GM12878 (cell line): ENCODE data around the gene CCDC149.

Experiments used
- ELK1 ChIP-seq: IDR thresholded peaks from 2 replicates; pipeline ENCODE4 v1.6.1; 2012; ENCODE audit warnings: low read depth, low read length, improper control_type of control experiment
- EP300 ChIP-seq, 2 experiments: fragments of 150-350 bp in 1 of 2; IDR thresholded peaks; 2 replicates each; pipeline ENCODE4 v1.6.1; 2011 to 2012; ENCODE audit warnings: low read depth in 2 of 2, low read length in 2 of 2, borderline replicate concordance in 1 of 2, improper control_type of control experiment in 1 of 2, inconsistent platforms in 1 of 2; ENCODE audit not compliant: control insufficient read depth in 1 of 2
- EZH2 ChIP-seq: IDR thresholded peaks from 2 replicates; pipeline ENCODE4 v1.6.1; 2012; ENCODE audit warnings: low read depth, mild to moderate bottlenecking, control low read depth, inconsistent platforms, low read length, borderline replicate concordance; ENCODE audit not compliant: control insufficient read depth
- FOS ChIP-seq: IDR thresholded peaks from 3 replicates; pipeline ENCODE4 v1.6.1; 2011; ENCODE audit warnings: borderline replicate concordance; ENCODE audit not compliant: insufficient read length; ENCODE audit errors: extremely low read depth
- GABPA ChIP-seq: IDR thresholded peaks from 2 replicates; pipeline ENCODE4 v1.6.1; 2014; ENCODE audit warnings: antibody characterized with exemption, low read depth, mild to moderate bottlenecking, inconsistent platforms
- POLR2AphosphoS2 ChIP-seq: IDR thresholded peaks from 2 replicates; pipeline ENCODE4 v1.6.1; 2011; ENCODE audit warnings: low read depth, mild to moderate bottlenecking, low read length, improper control_type of control experiment, moderate library complexity
- RCOR1 ChIP-seq: conservative IDR thresholded peaks from 2 replicates; pipeline ENCODE4 v1.6.1; 2012; ENCODE audit warnings: low read depth, low read length, improper control_type of control experiment
- TF ChIP-seq, protein P1 (sequence below): fragments of 450-650 bp; IDR thresholded peaks from 2 replicates; pipeline ENCODE4 v1.6.1; 2017; ENCODE audit warnings: antibody characterized with exemption, mild to moderate bottlenecking, moderate library complexity
- TF ChIP-seq, protein P2 (sequence below): IDR thresholded peaks from 2 replicates; pipeline ENCODE4 v1.6.1; 2011; ENCODE audit warnings: low read depth, low read length, improper control_type of control experiment, borderline replicate concordance
- TF ChIP-seq, protein P3 (sequence below): IDR thresholded peaks from 2 replicates; pipeline ENCODE4 v1.6.1; 2011; ENCODE audit warnings: mild to moderate bottlenecking, low read depth, low read length, moderate library complexity; ENCODE audit not compliant: insufficient replicate concordance

DNA sequence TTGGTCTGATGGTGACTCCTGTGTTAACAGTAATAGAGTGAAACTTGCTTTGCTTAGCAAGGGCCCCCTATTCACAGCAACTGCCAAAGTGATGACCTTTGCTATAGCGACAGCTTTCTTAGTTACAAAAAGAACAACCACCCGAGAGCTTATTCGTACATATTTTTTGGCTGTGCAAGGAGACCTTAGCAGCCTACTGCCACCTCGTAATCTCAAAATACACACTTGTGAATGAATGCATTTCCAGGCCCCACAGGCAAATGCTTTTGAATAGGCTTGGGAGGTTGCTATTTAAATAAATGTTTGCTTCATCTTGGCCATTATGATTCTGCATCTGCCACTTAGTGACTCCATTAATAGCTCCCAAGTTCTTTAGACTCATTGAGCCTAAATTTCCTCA, 47.4 kb downstream of the CCDC149 start:
- TF ChIP-seq EP300 (IDR thresholded peaks at IDR 0.05; ENCODE audit: borderline replicate concordance in 1 of 2, control insufficient read depth in 1 of 2, low read depth in 2 of 2, low read length in 2 of 2) = no peak
- TF ChIP-seq, protein P1, sequence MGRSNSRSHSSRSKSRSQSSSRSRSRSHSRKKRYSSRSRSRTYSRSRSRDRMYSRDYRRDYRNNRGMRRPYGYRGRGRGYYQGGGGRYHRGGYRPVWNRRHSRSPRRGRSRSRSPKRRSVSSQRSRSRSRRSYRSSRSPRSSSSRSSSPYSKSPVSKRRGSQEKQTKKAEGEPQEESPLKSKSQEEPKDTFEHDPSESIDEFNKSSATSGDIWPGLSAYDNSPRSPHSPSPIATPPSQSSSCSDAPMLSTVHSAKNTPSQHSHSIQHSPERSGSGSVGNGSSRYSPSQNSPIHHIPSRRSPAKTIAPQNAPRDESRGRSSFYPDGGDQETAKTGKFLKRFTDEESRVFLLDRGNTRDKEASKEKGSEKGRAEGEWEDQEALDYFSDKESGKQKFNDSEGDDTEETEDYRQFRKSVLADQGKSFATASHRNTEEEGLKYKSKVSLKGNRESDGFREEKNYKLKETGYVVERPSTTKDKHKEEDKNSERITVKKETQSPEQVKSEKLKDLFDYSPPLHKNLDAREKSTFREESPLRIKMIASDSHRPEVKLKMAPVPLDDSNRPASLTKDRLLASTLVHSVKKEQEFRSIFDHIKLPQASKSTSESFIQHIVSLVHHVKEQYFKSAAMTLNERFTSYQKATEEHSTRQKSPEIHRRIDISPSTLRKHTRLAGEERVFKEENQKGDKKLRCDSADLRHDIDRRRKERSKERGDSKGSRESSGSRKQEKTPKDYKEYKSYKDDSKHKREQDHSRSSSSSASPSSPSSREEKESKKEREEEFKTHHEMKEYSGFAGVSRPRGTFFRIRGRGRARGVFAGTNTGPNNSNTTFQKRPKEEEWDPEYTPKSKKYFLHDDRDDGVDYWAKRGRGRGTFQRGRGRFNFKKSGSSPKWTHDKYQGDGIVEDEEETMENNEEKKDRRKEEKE = no peak
- no peak for TF ChIP-seq POLR2AphosphoS2
- TF ChIP-seq, protein P2, sequence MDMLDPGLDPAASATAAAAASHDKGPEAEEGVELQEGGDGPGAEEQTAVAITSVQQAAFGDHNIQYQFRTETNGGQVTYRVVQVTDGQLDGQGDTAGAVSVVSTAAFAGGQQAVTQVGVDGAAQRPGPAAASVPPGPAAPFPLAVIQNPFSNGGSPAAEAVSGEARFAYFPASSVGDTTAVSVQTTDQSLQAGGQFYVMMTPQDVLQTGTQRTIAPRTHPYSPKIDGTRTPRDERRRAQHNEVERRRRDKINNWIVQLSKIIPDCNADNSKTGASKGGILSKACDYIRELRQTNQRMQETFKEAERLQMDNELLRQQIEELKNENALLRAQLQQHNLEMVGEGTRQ = no peak
- TF ChIP-seq, protein P3, sequence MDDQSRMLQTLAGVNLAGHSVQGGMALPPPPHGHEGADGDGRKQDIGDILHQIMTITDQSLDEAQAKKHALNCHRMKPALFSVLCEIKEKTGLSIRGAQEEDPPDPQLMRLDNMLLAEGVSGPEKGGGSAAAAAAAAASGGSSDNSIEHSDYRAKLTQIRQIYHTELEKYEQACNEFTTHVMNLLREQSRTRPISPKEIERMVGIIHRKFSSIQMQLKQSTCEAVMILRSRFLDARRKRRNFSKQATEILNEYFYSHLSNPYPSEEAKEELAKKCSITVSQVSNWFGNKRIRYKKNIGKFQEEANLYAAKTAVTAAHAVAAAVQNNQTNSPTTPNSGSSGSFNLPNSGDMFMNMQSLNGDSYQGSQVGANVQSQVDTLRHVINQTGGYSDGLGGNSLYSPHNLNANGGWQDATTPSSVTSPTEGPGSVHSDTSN = no peak
- TF ChIP-seq EZH2 = no peak
- TF ChIP-seq RCOR1 = no peak
- TF ChIP-seq GABPA = no peak
- no peak for TF ChIP-seq FOS
- no peak for TF ChIP-seq ELK1
